ENCODE measurements around the gene CNPY3. TPM values are rescaled to one million over a fixed set of nuclear protein-coding genes. Genes with fewer than 3 reads are reported as not detected.

CNPY3 gene
- total and polyA plus RNA-seq, 10 of the 15 experiments (the other 5 are each of a cell fraction or from before 2014, with no cell fraction given): 7.2 to 102 (median 73.6) TPM

DNA sequence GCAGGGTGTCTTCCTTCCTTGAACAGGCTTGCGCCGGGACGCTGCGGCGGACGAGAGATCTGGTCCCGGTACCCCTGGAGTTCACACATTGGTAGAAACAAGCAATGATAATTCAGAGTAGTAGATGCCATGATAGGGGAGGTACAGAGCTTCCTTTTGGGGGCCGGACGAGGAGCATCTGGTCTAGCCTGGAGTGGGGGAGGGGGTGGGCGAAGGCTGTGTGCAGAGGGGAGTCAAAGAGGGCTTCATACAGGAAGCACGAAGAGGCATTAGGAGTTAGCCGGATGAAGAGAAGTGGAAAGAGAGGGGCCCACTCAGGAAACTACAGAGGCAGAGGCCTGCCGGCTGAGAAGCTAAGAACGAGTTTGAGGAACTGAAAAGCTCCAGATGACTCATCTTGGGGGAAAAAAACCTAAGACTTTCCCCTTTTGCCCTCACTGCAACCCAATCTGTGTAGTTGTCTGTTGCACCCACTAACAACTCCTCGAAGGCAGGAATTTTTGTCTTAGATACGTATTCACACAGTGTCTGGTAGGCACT lies 611 bp downstream of the CNPY3 start (continued):
- TF ChIP-seq CHD4 (IDR thresholded peaks at IDR 0.05): no peak

DNA sequence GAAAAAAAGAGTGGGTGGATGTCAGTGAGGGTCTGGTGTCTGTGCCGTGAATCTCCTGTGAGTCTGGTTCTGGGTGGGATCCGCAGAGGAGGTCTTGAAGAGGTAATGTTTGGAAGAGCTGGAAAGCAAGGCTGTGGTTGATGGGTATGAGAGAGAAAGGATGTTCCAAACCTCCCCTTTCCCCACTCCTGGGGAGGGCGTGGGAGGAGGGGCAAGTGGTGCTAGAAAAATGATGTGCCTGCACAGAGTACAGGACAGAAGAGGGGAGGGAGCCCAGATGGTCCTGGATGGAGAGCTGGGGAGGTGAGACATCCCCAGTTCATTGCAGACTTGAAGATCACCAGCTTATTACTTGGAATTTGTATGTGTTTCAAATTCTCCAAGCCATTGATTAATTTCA lies 3.1 kb downstream of the CNPY3 start:
- peak overlapping the region; percentile 93 for H3K4me3 ChIP-seq
- POLR2A ChIA-PET: interaction anchor here (0.9 kb wide), 1 partner anchor 89 kb away, joined by 3 read pairs; the partner anchor contains the start of gene RRP36
- DNase-seq (ENCODE audit: low read depth, low spot score) (no peak), FAIRE-seq (no peak), ATAC-seq (no peak)
- TF ChIP-seq TBL1XR1 (IDR thresholded peaks at IDR 0.05; ENCODE audit: low read depth, low read length) (no peak), NR2F1 (conservative IDR thresholded peaks at IDR 0.05) (no peak), GABPA (IDR thresholded peaks at IDR 0.05; ENCODE audit: low read depth) (no peak), HDGF (IDR thresholded peaks at IDR 0.05) (peak; percentile 63; the same call in 1 of the 2 replicates), ATF3 (IDR thresholded peaks at IDR 0.05; ENCODE audit: borderline replicate concordance, extremely low read depth, low read depth, low read length) (no peak), TCF3 (IDR thresholded peaks at IDR 0.05; ENCODE audit: borderline replicate concordance, insufficient read depth, low read depth, low read length) (no peak), FOXK2 (IDR thresholded peaks at IDR 0.05) (no peak)
- TF ChIP-seq, protein P1, sequence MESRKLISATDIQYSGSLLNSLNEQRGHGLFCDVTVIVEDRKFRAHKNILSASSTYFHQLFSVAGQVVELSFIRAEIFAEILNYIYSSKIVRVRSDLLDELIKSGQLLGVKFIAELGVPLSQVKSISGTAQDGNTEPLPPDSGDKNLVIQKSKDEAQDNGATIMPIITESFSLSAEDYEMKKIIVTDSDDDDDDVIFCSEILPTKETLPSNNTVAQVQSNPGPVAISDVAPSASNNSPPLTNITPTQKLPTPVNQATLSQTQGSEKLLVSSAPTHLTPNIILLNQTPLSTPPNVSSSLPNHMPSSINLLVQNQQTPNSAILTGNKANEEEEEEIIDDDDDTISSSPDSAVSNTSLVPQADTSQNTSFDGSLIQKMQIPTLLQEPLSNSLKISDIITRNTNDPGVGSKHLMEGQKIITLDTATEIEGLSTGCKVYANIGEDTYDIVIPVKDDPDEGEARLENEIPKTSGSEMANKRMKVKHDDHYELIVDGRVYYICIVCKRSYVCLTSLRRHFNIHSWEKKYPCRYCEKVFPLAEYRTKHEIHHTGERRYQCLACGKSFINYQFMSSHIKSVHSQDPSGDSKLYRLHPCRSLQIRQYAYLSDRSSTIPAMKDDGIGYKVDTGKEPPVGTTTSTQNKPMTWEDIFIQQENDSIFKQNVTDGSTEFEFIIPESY (IDR thresholded peaks at IDR 0.05): no peak
- CTCF ChIA-PET: interaction anchor here (1.0 kb wide), 1 partner anchor 32 kb away, joined by 3 read pairs; no protein-coding TSS in a partner anchor
- H3K27me3 ChIP-seq (replicated peaks in 1 of 2; ENCODE audit: control insufficient read depth in 2 of 2, insufficient read depth in 2 of 2, low read length in 1 of 2): no peaks in the 10 kb centered on the region
- in situ Hi-C loops (cut with MboI) (no loop called here), intact Hi-C loops (cut with micrococcal nuclease; ENCODE audit: unreplicated experiment) (no loop called here)
- H3K9ac ChIP-seq (ENCODE audit: control insufficient read depth, insufficient read depth, low read length): peak overlapping the region; percentile 83; the same call in 1 of the 2 replicates
- no TSS peak for BruUV-seq (replicated peaks)
- H3K27ac ChIP-seq (ENCODE audit: control insufficient read depth, insufficient read depth): peak overlapping the region; percentile 96; the same call in 1 of the 2 replicates
- no peaks in the 10 kb centered on the region for H3K9me3 ChIP-seq (replicated peaks; ENCODE audit: control insufficient read depth, insufficient read depth, low read length)
- RAD21 ChIA-PET (ENCODE audit: unreplicated experiment): no interaction called here
- H2AFZ ChIP-seq (ENCODE audit: control insufficient read depth, low read depth, low read length): no peak overlapping the region
- 60% methylated on average over 3 of the region's 3 CpGs for WGBS (ENCODE audit: insufficient coverage, insufficient replicate concordance, low lambda C conversion rate, missing lambda C conversion rate)
- SMC1A ChIA-PET (ENCODE audit: uncharacterized antibody, unreplicated experiment): interaction anchor here (1.4 kb wide), 1 partner anchor 52 kb away, joined by 3 read pairs; the partner anchor contains the start of gene PPP2R5D
- H4K20me1 ChIP-seq (ENCODE audit: control insufficient read depth, insufficient read depth): peaks cover 12% of the 10 kb centered on the region
- H3K79me2 ChIP-seq (ENCODE audit: control insufficient read depth, insufficient read depth, low read length): peaks cover 54% of the 10 kb centered on the region
- H3K4me1 ChIP-seq (ENCODE audit: control insufficient read depth, insufficient read depth, low read length): peaks cover 28% of the 10 kb centered on the region
- peaks cover 16 to 37% of the 10 kb centered on the region in 2 experiments for H3K36me3 ChIP-seq (ENCODE audit: control insufficient read depth in 2 of 2, insufficient read depth in 2 of 2, low read length in 1 of 2)
- peak overlapping the region; percentile 73 for H3K4me2 ChIP-seq (ENCODE audit: control insufficient read depth, insufficient read depth)

All from GM12878 (cell line).